ENCODE measurements around the gene SUSD3. TPM values are rescaled to one million over a fixed set of nuclear protein-coding genes. Genes with fewer than 3 reads are reported as not detected.

Gene SUSD3
- total and polyA plus RNA-seq, 10 of the 15 experiments (the other 5 are each of a cell fraction or from before 2014, with no cell fraction given), result 2.5 to 92.0 (median 31.1) TPM

DNA sequence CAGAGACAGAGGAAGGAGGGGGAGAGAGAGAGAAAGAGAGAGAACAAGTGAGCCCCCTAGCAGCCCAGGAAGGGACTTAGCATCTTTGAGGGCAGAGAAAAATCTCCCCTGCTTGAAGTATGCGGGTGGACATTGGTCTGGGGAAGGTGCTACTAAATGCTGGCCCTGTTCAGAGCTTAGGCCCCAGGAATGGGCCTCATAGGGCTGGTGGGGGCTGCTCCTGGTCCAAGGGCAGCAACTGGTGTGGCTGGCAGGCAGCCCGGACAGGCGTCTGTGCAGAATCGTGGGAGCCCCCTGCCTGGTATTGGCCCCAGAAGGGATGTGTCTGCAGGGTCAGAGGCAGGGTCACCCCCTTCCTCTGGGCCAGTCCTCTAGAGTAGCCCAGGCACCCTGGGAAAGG lies 47.8 kb upstream of the SUSD3 start (continued):
- TF ChIP-seq POU2F2 (IDR thresholded peaks at IDR 0.05; ENCODE audit: borderline replicate concordance, low read depth, low read length) (no peak), BCL11A (IDR thresholded peaks at IDR 0.05; ENCODE audit: low read depth, low read length) (no peak)

DNA sequence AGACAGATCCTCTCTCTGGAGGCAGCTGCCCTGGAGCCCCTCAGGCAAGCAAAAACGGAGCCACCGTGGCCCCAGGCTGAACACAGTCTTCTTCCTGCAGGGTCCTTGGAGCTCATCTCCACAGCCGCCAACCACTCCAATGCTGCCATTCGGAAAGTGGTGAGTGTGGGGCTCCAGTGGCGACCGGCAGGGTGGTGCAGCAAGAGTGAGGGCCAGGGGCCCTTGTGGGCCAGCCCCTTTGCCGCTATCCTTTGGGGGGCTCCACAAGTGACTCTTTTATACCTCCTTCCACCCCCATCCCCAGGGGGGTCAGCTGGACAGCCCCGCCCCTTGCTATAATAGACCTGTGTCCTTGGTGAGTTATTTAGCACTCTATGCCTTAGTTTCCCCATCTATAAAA lies 47.4 kb upstream of the SUSD3 start:
- Histone ChIP-seq H3K36me3 (ENCODE audit: control insufficient read depth in 2 of 2, insufficient read depth in 2 of 2, low read length in 1 of 2) (peaks cover 7 to 28% of the 10 kb centered on the region in 2 experiments; a peak in 3 of 4 replicates), H3K27me3 (replicated peaks in 1 of 2; ENCODE audit: control insufficient read depth in 2 of 2, insufficient read depth in 2 of 2, low read length in 1 of 2) (no peaks in the 10 kb centered on the region), H3K9ac (ENCODE audit: control insufficient read depth, insufficient read depth, low read length) (no peak overlapping the region), H3K4me3 (no peak overlapping the region), H4K20me1 (ENCODE audit: control insufficient read depth, insufficient read depth) (no peaks in the 10 kb centered on the region), H3K4me2 (ENCODE audit: control insufficient read depth, insufficient read depth) (no peak overlapping the region), H3K79me2 (ENCODE audit: control insufficient read depth, insufficient read depth, low read length) (no peaks in the 10 kb centered on the region), H3K9me3 (replicated peaks; ENCODE audit: control insufficient read depth, insufficient read depth, low read length) (no peaks in the 10 kb centered on the region), H3K27ac (ENCODE audit: control insufficient read depth, insufficient read depth) (no peak overlapping the region), H2AFZ (ENCODE audit: control insufficient read depth, low read depth, low read length) (no peak overlapping the region), H3K4me1 (ENCODE audit: control insufficient read depth, insufficient read depth, low read length) (no peaks in the 10 kb centered on the region)
- no peak for ATAC-seq
- intact Hi-C loops (cut with micrococcal nuclease; ENCODE audit: unreplicated experiment), result no loop called here
- DNase-seq (ENCODE audit: low read depth, low spot score), result no peak
- RAD21 ChIA-PET (ENCODE audit: unreplicated experiment), result no interaction called here
- POLR2A ChIA-PET, result no interaction called here
- WGBS (ENCODE audit: insufficient coverage, insufficient replicate concordance, low lambda C conversion rate, missing lambda C conversion rate), result 93% methylated on average over 8 of the region's 8 CpGs
- SMC1A ChIA-PET (ENCODE audit: uncharacterized antibody, unreplicated experiment), result no interaction called here
- no TSS peak for BruUV-seq (replicated peaks)
- FAIRE-seq, result no peak
- in situ Hi-C loops (cut with MboI), result no loop called here
- CTCF ChIA-PET, result no interaction called here
- TF ChIP-seq SMAD1 (IDR thresholded peaks at IDR 0.05; ENCODE audit: low read depth, partially characterized antibody) (no peak), SUPT20H (IDR thresholded peaks at IDR 0.05; ENCODE audit: borderline replicate concordance, control insufficient read depth, low read depth, low read length) (no peak), SMARCA5 (IDR thresholded peaks at IDR 0.05) (no peak), MYC (IDR thresholded peaks at IDR 0.05; ENCODE audit: insufficient read depth, insufficient read length, insufficient replicate concordance, low read length, severe bottlenecking) (no peak), EGR1 (IDR thresholded peaks at IDR 0.05; ENCODE audit: borderline replicate concordance in 1 of 2, low read depth in 2 of 2, low read length in 2 of 2) (no peak), POLR2A (IDR thresholded peaks at IDR 0.05; ENCODE audit: low read depth, low read length) (no peak), MTA3 (IDR thresholded peaks at IDR 0.05; ENCODE audit: borderline replicate concordance, low read length) (no peak), BACH1 (IDR thresholded peaks at IDR 0.05; ENCODE audit: borderline replicate concordance) (no peak), MYB (IDR thresholded peaks at IDR 0.05; ENCODE audit: borderline replicate concordance, low read depth, low read length) (no peak), EP300 (IDR thresholded peaks at IDR 0.05; ENCODE audit: borderline replicate concordance in 1 of 2, control insufficient read depth in 1 of 2, low read depth in 2 of 2, low read length in 2 of 2) (no peak)
- TF ChIP-seq, protein P1, sequence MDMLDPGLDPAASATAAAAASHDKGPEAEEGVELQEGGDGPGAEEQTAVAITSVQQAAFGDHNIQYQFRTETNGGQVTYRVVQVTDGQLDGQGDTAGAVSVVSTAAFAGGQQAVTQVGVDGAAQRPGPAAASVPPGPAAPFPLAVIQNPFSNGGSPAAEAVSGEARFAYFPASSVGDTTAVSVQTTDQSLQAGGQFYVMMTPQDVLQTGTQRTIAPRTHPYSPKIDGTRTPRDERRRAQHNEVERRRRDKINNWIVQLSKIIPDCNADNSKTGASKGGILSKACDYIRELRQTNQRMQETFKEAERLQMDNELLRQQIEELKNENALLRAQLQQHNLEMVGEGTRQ (IDR thresholded peaks at IDR 0.05; ENCODE audit: borderline replicate concordance, low read depth, low read length), result no peak
- TF ChIP-seq, protein P2, sequence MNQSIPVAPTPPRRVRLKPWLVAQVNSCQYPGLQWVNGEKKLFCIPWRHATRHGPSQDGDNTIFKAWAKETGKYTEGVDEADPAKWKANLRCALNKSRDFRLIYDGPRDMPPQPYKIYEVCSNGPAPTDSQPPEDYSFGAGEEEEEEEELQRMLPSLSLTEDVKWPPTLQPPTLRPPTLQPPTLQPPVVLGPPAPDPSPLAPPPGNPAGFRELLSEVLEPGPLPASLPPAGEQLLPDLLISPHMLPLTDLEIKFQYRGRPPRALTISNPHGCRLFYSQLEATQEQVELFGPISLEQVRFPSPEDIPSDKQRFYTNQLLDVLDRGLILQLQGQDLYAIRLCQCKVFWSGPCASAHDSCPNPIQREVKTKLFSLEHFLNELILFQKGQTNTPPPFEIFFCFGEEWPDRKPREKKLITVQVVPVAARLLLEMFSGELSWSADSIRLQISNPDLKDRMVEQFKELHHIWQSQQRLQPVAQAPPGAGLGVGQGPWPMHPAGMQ (IDR thresholded peaks at IDR 0.05; ENCODE audit: borderline replicate concordance), result no peak
- TF ChIP-seq, protein P3, sequence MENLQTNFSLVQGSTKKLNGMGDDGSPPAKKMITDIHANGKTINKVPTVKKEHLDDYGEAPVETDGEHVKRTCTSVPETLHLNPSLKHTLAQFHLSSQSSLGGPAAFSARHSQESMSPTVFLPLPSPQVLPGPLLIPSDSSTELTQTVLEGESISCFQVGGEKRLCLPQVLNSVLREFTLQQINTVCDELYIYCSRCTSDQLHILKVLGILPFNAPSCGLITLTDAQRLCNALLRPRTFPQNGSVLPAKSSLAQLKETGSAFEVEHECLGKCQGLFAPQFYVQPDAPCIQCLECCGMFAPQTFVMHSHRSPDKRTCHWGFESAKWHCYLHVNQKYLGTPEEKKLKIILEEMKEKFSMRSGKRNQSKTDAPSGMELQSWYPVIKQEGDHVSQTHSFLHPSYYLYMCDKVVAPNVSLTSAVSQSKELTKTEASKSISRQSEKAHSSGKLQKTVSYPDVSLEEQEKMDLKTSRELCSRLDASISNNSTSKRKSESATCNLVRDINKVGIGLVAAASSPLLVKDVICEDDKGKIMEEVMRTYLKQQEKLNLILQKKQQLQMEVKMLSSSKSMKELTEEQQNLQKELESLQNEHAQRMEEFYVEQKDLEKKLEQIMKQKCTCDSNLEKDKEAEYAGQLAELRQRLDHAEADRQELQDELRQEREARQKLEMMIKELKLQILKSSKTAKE (IDR thresholded peaks at IDR 0.05; ENCODE audit: low read depth, poor library complexity, severe bottlenecking), result no peak
- TF ChIP-seq, protein P4, sequence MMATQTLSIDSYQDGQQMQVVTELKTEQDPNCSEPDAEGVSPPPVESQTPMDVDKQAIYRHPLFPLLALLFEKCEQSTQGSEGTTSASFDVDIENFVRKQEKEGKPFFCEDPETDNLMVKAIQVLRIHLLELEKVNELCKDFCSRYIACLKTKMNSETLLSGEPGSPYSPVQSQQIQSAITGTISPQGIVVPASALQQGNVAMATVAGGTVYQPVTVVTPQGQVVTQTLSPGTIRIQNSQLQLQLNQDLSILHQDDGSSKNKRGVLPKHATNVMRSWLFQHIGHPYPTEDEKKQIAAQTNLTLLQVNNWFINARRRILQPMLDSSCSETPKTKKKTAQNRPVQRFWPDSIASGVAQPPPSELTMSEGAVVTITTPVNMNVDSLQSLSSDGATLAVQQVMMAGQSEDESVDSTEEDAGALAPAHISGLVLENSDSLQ (IDR thresholded peaks at IDR 0.05), result no peak
